HepG2 (cell line): ENCODE data around the gene ALG10. TPM values are rescaled to one million over a fixed set of nuclear protein-coding genes. Genes with fewer than 3 reads are reported as not detected.

Experiments used
- ATAC-seq: fragments of 200-7000 bp; cut with Tn5 transposase; 3 replicates; pipeline ENCODE4 v1.9.1; 2020; ENCODE audit warnings: mild to moderate bottlenecking, moderate library complexity
- BruUV-seq: library from RNA; stranded (reverse); fragments of 400-500 nt; replicated peaks from 2 replicates; lab custom pipeline; 2021; lab: Mats Ljungman, UMichigan
- CTCF ChIA-PET: fragments of 300-600 bp; formaldehyde crosslinking; extraction: SDS; loops from one replicate; lab custom pipeline; 2021; ENCODE audit warnings: low total read pairs, inconsistent platforms, low intra/inter-chr PET ratio; lab: Yijun Ruan, JAX
- POLR2A ChIA-PET: fragments of 350-600 bp; sonication (Branson Sonifier 250); formaldehyde crosslinking; loops from one replicate; lab custom pipeline; 2020; ENCODE audit warnings: antibody characterized with exemption, inconsistent platforms; lab: Yijun Ruan, JAX
- DNase-seq: peaks from one replicate; pipeline ENCODE4 v3.0.0-alpha.2; 2015; ENCODE audit warnings: low spot score
- FAIRE-seq: peaks from 3 replicates; lab custom pipeline; 2011; peaks lifted over from hg19 to GRCh38; lab: Jason Lieb, UNC
- H2AFZ ChIP-seq: one replicate; pipeline ENCODE4 v1.6.1; 2011; ENCODE audit warnings: low read length, inconsistent platforms
- H3K27ac ChIP-seq: fragments of 300-600 bp; 3 replicates; pipeline ENCODE4 v1.8.0; 2011; ENCODE audit warnings: mixed run types, mild to moderate bottlenecking, mixed read lengths, low read length, inconsistent platforms; ENCODE audit not compliant: insufficient read depth; ENCODE audit errors: extremely low read length
- H3K27me3 ChIP-seq, 2 experiments: fragments of 200-600 bp in 1 of 2; 2 replicates in 1 of 2; 3 replicates in 1 of 2; pipeline versions ENCODE4 v1.6.0 to v1.8.0; 2011; ENCODE audit warnings: low read length in 2 of 2, mild to moderate bottlenecking in 2 of 2, moderate library complexity in 2 of 2, inconsistent platforms in 1 of 2; ENCODE audit not compliant: insufficient read depth in 2 of 2, control insufficient read depth in 1 of 2
- H3K36me3 ChIP-seq, 2 experiments: fragments of 200-600 bp in 1 of 2; replicated peaks in 1 of 2; 2 replicates in 1 of 2; 3 replicates in 1 of 2; pipeline versions ENCODE4 v1.5.1 to v1.8.0; 2011; ENCODE audit warnings: low read length in 2 of 2, inconsistent platforms in 1 of 2; ENCODE audit not compliant: insufficient read depth in 2 of 2, control insufficient read depth in 1 of 2
- H3K4me1 ChIP-seq: 2 replicates; pipeline ENCODE4 v1.5.1; 2012; ENCODE audit warnings: low read length, inconsistent platforms; ENCODE audit not compliant: insufficient read depth
- H3K4me2 ChIP-seq: 2 replicates; pipeline ENCODE4 v1.6.0; 2011; ENCODE audit warnings: low read depth, low read length, inconsistent platforms
- H3K4me3 ChIP-seq, 3 experiments: fragments of 200-600 bp in 1 of 3; sonication (generic), shearing (Covaris generic) in 1 of 3; replicated peaks in 1 of 3; 2 replicates each; pipeline ENCODE4 v1.5.1; 2011 to 2016; ENCODE audit warnings: low read length in 3 of 3, inconsistent platforms in 2 of 3, low read depth in 2 of 3, mild to moderate bottlenecking in 2 of 3, control low read depth in 1 of 3, mixed read lengths in 1 of 3; ENCODE audit not compliant: insufficient read depth in 1 of 3
- H3K79me2 ChIP-seq: one replicate; pipeline ENCODE4 v1.6.1; 2011; ENCODE audit warnings: low read length, inconsistent platforms; ENCODE audit not compliant: insufficient read depth
- H3K9ac ChIP-seq: 2 replicates; pipeline ENCODE4 v1.6.0; 2011; ENCODE audit warnings: mild to moderate bottlenecking, low read depth, low read length, inconsistent platforms; ENCODE audit not compliant: insufficient read depth
- H3K9me3 ChIP-seq: 2 replicates; pipeline ENCODE4 v1.5.1; 2012; ENCODE audit warnings: mild to moderate bottlenecking, low read length
- H4K20me1 ChIP-seq: 2 replicates; pipeline ENCODE4 v1.6.0; 2011; ENCODE audit warnings: inconsistent platforms, mild to moderate bottlenecking, low read length, moderate library complexity; ENCODE audit not compliant: insufficient read depth
- NFKBIZ ChIP-seq: IDR thresholded peaks from 2 replicates; pipeline ENCODE4 v1.6.1; 2018; ENCODE audit warnings: missing genetic modification reagents, missing compliant biosample characterization
- PHB2 ChIP-seq: fragments of 450-650 bp; IDR thresholded peaks from 2 replicates; pipeline ENCODE4 v1.6.1; 2018; ENCODE audit not compliant: partially characterized antibody
- PHF5A ChIP-seq: IDR thresholded peaks from one replicate; pipeline ENCODE4 v1.6.1; 2018; ENCODE audit warnings: low read depth, missing genetic modification reagents; ENCODE audit not compliant: unreplicated experiment
- POGZ ChIP-seq: sonication (generic); formaldehyde crosslinking; IDR thresholded peaks from 2 replicates; pipeline ENCODE4 v1.4.0; 2020; ENCODE audit warnings: mild to moderate bottlenecking, missing genetic modification reagents
- RFX5 ChIP-seq: IDR thresholded peaks from 2 replicates; pipeline ENCODE4 v1.6.1; 2011; ENCODE audit warnings: low read depth, low read length, improper control_type of control experiment
- SMAD1 ChIP-seq: sonication (generic); formaldehyde crosslinking; IDR thresholded peaks from 2 replicates; pipeline ENCODE4 v1.4.0; 2020; ENCODE audit warnings: missing genetic modification reagents, low read depth, mild to moderate bottlenecking, borderline replicate concordance
- SPEN ChIP-seq: sonication (generic); formaldehyde crosslinking; IDR thresholded peaks from 2 replicates; pipeline ENCODE4 v1.5.1; 2020; ENCODE audit warnings: low read depth, mild to moderate bottlenecking, missing genetic modification reagents
- TEF ChIP-seq: sonication (generic); formaldehyde crosslinking; IDR thresholded peaks from 2 replicates; pipeline ENCODE4 v1.5.0; 2020; ENCODE audit warnings: missing genetic modification reagents
- THAP9 ChIP-seq: sonication (generic); formaldehyde crosslinking; IDR thresholded peaks from 2 replicates; pipeline ENCODE4; 2020; ENCODE audit warnings: missing genetic modification reagents, mild to moderate bottlenecking, borderline replicate concordance
- ZBTB20 ChIP-seq: sonication (generic); formaldehyde crosslinking; IDR thresholded peaks from 2 replicates; pipeline ENCODE4 v1.8.1; 2023; ENCODE audit warnings: missing genetic modification reagents, low read depth, mild to moderate bottlenecking, borderline replicate concordance
- ZBTB7A ChIP-seq: sonication (generic); formaldehyde crosslinking; IDR thresholded peaks from 2 replicates; pipeline ENCODE4 v1.8.0; 2022; ENCODE audit warnings: mild to moderate bottlenecking, missing genetic modification reagents
- ZNF143 ChIP-seq: sonication (generic); formaldehyde crosslinking; IDR thresholded peaks from 2 replicates; pipeline ENCODE4 v1.4.0; 2020; ENCODE audit warnings: missing genetic modification reagents
- ZNF205 ChIP-seq: IDR thresholded peaks from 2 replicates; pipeline ENCODE4 v1.6.1; 2018; ENCODE audit warnings: missing biosample characterization, missing genetic modification reagents
- ZNF234 ChIP-seq: sonication (generic); formaldehyde crosslinking; conservative IDR thresholded peaks from 2 replicates; pipeline ENCODE4 v1.5.1; 2020; ENCODE audit warnings: mild to moderate bottlenecking, missing genetic modification reagents
- ZNF253 ChIP-seq: sonication (generic); formaldehyde crosslinking; IDR thresholded peaks from 2 replicates; pipeline ENCODE4 v1.8.0; 2022; ENCODE audit warnings: mild to moderate bottlenecking, missing genetic modification reagents, borderline replicate concordance
- ZNF629 ChIP-seq: sonication (generic); formaldehyde crosslinking; conservative IDR thresholded peaks from 2 replicates; pipeline ENCODE4 v1.5.0; 2020; ENCODE audit warnings: missing genetic modification reagents
- WGBS: methylation state at CpG from one replicate; pipeline ENCODE4 v1.1.6; 2017; ENCODE audit warnings: low lambda C conversion rate; 5-methylcytosine and 5-hydroxymethylcytosine counted together
- in situ Hi-C: cut with HindIII; loops from 2 replicates; pipeline ENCODE4 v1.10.0; 2017; ENCODE audit warnings: low pct_unique_long_range_greater_than_20kb; ENCODE audit not compliant: extremely low pct_ligation_motif_present
- intact Hi-C: fragments of 100-400 bp; cut with micrococcal nuclease; formaldehyde crosslinking; loops from one replicate; pipeline ENCODE4 v1.10.0; 2022; ENCODE audit not compliant: unreplicated experiment
- polyA plus RNA-seq, 8 experiments: library from polyadenylated mRNA; depleted of rRNA in 3 of 8; stranded (reverse) in 7 of 8; unstranded in 1 of 8; fragments of >200 nt; fragmentation: Illumina TruSeq in 4 of 8; extraction: Trizol in 4 of 8; gene quantifications; 2 replicates each; pipeline versions ENCODE4 v1.2.1 to v1.2.3, GENCODE V29; 2011 to 2016; ENCODE audit warnings: low read depth in 4 of 8, missing spikeins in 1 of 8, mixed read lengths in 1 of 8; ENCODE audit not compliant: insufficient read depth in 1 of 8
- total RNA-seq, 5 experiments: library from RNA; depleted of rRNA; stranded (reverse); fragments of >200 nt; fragmentation: Illumina TruSeq; extraction: Trizol; gene quantifications; 2 replicates each; pipeline ENCODE4 v1.2.3, GENCODE V29; 2016; ENCODE audit warnings: low read depth in 1 of 5
- TF ChIP-seq, protein P1 (sequence below): sonication (generic); formaldehyde crosslinking; IDR thresholded peaks from 2 replicates; pipeline ENCODE4 v1.5.1; 2020; ENCODE audit warnings: missing genetic modification reagents, mild to moderate bottlenecking, borderline replicate concordance
- TF ChIP-seq, protein P2 (sequence below): sonication (generic); formaldehyde crosslinking; IDR thresholded peaks from 2 replicates; pipeline ENCODE4 v1.4.0; 2020; ENCODE audit warnings: missing genetic modification reagents

Gene ALG10
- total and polyA plus RNA-seq, 2 of the 13 experiments (the other 11 are each of a cell fraction or from before 2014, with no cell fraction given) = 7.9 to 17.4 TPM

GRCh38 chr12:34048714-34049113, 26.4 kb downstream of the ALG10 start (continued):
- TF ChIP-seq, protein P1, sequence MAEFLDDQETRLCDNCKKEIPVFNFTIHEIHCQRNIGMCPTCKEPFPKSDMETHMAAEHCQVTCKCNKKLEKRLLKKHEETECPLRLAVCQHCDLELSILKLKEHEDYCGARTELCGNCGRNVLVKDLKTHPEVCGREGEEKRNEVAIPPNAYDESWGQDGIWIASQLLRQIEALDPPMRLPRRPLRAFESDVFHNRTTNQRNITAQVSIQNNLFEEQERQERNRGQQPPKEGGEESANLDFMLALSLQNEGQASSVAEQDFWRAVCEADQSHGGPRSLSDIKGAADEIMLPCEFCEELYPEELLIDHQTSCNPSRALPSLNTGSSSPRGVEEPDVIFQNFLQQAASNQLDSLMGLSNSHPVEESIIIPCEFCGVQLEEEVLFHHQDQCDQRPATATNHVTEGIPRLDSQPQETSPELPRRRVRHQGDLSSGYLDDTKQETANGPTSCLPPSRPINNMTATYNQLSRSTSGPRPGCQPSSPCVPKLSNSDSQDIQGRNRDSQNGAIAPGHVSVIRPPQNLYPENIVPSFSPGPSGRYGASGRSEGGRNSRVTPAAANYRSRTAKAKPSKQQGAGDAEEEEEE (CRISPR knock-in tag) = no peak
- TF ChIP-seq, protein P2, sequence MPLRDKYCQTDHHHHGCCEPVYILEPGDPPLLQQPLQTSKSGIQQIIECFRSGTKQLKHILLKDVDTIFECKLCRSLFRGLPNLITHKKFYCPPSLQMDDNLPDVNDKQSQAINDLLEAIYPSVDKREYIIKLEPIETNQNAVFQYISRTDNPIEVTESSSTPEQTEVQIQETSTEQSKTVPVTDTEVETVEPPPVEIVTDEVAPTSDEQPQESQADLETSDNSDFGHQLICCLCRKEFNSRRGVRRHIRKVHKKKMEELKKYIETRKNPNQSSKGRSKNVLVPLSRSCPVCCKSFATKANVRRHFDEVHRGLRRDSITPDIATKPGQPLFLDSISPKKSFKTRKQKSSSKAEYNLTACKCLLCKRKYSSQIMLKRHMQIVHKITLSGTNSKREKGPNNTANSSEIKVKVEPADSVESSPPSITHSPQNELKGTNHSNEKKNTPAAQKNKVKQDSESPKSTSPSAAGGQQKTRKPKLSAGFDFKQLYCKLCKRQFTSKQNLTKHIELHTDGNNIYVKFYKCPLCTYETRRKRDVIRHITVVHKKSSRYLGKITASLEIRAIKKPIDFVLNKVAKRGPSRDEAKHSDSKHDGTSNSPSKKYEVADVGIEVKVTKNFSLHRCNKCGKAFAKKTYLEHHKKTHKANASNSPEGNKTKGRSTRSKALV (CRISPR knock-in tag) = no peak
- TF ChIP-seq PHB2 (no peak), ZNF629 (CRISPR knock-in tag) (no peak), THAP9 (CRISPR knock-in tag) (no peak)

GRCh38 chr12:34051486-34051885, 29.2 kb downstream of the ALG10 start:
- FAIRE-seq (no peak), DNase-seq (no peak), ATAC-seq (no peak)
- ChIA-PET POLR2A (no interaction called here), CTCF (no interaction called here)
- in situ Hi-C loops = no loop called here
- Histone ChIP-seq H3K4me3 (no peak overlapping the region), H3K36me3 (no peaks in the 10 kb centered on the region), H4K20me1 (no peaks in the 10 kb centered on the region), H3K79me2 (no peaks in the 10 kb centered on the region), H2AFZ (no peak overlapping the region), H3K9me3 (no peaks in the 10 kb centered on the region), H3K4me2 (no peak overlapping the region), H3K27me3 (no peaks in the 10 kb centered on the region), H3K4me1 (peaks cover 16% of the 10 kb centered on the region), H3K9ac (no peak overlapping the region), H3K27ac (no peak overlapping the region)
- intact Hi-C loops = no loop called here
- BruUV-seq = no TSS peak
- WGBS = 0% methylated on average over 1 of the region's 1 CpG
- TF ChIP-seq ZNF234 (CRISPR knock-in tag) (no peak), ZNF253 (CRISPR knock-in tag) (no peak), TEF (no peak), POGZ (CRISPR knock-in tag) (no peak), PHF5A (CRISPR knock-in tag) (no peak), ZBTB20 (CRISPR knock-in tag) (no peak), RFX5 (no peak), ZNF143 (CRISPR knock-in tag) (no peak), SPEN (no peak), NFKBIZ (no peak), ZNF205 (CRISPR knock-in tag) (no peak), ZBTB7A (CRISPR knock-in tag) (no peak), SMAD1 (CRISPR knock-in tag) (no peak)
